ENCODE measurements around the gene DUOX1.

The DUOX1 gene

DNA sequence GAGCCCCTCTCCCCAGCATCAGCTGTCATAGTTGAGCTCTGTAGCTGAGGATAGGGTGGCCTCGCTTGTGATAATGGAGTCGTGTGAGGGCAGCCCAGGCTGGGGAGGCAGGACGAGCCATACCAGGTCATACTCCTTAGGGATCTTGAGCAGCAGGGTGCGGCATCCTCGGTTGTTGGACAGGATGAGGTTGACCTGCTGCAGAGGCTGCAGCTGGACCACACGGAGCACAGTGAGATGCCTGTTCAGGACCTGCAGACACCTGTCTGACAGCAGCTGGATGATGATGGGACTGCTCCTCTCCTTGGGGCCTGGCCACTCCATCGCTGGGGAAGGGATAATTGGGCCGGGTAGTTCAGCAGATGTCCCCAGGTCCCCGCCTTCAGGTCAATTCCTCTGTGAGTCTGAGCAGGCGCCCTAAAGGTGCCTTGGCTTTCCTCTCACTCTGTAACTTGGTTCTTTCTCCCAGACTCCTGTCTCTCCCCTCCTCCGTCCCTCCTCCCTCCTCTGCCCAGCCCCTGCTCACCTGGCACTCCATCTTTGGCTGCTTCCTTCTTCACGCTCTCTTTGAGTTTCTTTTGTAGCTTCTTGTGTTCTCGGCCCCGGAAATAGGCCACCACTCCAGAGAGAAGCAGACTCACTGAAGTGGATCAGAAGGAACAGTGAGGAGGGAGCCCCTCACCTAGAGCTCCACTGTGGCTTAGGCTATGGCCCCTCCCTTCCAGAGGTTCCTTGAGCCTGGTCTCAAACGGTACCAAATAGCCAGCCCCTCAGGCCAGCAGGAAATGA, 23.6 kb upstream of the DUOX1 start:
- no peak for DNase-seq

DNA sequence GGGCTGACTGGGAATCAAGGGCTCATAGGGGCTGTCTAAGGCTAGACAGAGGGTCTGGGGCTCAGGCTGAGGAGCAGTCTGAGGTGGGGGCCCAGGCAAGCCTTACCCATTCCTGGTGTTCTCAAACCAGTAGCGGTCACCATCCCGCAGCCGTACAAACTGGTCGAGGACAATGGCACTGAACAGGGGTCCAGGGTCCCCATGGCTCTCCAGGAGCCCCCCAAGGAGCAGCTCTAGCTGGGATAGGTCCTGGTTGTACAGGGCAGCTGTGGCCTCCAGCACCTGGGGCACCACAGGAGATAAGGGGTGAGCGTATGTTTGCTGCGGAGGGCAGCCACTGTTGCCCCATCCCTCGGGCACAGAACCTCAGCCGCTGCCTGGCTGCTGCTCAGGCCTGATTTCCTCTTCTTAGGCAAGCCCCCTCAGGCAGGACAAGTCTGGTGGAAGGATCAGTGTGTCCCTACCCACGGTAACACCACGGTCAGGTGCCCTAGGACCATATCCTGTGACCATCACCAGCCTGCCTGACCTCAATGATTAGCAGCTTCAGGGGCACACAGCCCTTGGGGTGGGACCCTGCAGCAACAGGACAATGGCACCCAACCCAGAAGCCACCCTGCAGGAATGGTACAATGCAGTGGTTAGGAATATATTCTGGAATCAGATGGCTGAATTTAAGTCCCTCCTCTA, 21.7 kb upstream of the DUOX1 start:
- DNase-seq, result no peak

DNA sequence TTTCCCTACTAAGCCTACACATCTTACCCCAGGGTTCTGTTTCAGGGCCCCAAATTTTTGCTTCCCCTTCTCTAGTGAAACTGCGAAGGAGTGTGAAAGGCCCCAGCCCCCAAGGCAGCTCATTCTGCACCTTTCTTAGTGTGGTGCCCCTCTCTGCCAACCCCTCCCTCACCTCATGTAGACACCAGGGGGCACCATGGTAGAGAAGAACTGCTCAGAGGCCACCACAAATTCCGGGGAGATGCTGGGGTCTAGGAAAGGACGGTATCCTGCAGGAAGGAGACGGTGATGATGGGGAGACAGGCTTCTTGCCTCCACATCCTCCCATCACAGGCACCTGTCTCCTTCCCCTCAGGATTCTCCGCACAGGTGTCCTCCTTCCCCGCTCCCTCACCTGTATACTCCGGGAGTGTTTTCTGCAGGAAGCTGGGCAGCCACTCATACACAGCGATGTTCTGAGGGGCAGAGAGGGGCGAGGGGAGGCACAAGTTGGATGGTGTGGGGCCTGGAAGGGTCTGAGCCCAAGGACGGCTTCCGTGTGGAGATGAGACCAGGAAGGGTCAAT, 19.5 kb upstream of the DUOX1 start:
- no peak for DNase-seq

DNA sequence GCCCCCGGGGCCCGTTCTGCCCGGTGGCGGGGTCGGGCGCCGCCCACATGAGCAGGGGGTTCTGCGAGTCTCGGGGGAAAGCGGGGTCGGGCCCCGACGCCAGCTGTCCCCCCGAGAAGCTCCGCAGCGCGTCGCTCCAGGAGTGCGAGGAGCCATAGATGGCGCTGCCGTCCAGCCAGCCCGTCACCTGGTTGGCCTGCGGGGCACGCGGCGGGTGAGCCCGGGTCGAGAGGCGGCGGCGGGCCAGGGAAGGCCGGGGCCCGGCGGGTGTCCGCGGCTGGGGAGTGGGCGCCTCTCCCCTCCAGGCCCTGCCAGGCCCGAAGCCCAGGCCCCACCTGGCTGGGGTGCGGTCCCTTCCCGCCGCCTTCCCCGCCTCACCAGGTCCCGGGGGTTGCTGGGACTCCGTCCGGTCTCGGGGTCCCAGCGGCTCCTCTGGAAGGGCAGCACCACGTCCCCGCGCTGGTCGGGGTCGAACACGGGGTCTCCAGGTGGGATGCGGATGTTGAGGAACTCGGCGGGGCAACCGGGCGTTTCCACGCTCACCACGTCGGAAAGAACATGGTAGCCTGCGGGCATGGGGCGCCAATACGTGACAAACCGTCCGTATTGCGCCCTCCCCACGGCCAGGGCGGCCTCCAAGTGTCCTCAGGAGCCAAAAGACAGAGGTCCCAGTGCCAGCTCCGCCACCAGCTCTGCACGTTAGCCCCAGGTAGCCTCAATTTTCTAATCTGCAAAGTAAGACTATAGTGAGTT, 18.2 kb upstream of the DUOX1 start:
- DNase-seq, result no peak

DNA sequence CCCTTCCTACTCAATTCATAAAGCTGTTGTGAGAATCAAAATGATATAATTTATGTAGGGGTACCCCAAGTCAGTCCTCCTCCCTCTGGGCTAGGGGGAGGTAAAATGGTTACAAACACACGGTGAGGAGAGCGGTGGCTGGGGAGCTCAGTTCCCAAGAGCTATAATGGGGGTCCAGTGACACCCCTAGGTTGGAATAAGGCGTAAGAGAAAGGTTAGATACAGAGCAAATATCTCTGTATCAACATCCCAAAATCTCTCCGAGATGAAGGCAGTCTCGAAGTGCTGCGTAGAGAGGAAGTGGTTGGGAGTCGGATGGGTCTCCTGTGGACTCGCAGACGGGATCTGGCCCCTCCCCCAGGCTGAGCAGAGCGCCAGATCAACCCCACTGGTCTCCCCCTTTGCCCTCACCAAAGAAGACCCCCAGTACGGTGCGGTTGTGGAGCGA, 17.6 kb upstream of the DUOX1 start:
- DNase-seq, result no peak

DNA sequence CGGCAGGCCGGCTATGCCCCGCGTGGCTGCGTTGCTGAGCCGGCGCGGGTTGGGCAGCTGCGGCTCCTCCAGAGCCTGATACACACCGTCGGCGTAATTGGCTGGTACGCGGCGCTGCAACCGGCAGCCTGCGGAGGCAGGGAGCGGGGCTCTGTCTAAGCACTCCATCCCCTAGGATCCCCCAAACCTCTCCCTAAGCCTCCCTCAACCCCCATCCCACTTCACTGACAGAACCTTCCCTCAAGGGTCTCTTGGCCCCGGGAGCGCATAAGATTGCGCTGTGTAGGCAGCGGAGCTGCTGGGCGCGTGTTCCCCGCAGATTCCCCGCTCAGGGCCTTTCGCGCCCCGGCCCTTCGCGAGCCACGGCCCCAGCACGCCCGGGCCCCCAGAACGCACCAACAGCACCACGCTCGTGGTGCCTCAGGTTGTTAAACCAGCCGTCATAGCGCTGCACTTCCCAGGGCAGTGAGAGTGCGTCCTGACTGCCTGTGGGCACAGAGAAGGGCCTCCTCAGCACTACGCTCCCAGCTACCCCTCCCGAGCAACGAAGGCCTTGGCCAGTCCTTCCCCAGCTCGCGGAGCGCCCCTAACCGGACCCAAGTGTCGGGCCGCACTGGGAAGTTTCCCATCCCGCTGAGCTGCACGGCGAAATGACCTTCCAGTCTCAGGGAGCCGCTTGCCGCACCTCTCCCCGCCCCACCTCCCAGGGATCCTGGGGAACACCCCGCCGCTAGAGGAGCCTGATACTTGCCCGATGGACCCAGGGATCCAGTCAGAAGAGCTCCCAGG, 17.0 kb upstream of the DUOX1 start:
- DNase-seq, result no peak

DNA sequence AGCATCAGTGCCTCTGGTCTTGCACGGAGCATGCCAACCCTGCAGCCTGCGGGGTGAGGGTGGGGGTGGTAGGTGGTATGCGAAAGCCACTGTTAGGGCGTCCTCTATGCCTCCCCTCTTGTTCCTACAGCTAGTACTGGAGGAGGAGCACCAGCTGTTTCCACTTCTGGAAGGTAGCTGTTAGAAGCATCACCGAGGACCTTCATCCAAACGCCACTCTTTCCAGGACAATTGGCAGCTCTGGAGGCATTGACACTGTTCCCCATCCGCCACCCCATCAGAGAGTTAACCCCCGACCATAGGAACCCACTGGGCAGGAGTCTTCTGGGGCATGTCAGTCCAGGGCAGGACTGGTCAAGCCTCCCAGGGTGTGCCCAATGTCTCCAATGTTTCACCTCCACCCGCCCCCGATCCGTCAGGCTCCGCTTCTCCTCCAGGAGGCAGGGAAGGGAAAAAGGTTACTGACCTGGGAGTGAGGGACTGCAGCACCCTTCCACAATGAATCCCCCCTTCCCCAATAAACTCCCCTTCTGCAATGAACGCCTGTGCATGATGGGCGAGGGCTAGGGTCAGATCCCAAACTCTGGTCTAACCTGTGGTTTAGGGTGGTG, 16.3 kb upstream of the DUOX1 start:
- no peak for DNase-seq

DNA sequence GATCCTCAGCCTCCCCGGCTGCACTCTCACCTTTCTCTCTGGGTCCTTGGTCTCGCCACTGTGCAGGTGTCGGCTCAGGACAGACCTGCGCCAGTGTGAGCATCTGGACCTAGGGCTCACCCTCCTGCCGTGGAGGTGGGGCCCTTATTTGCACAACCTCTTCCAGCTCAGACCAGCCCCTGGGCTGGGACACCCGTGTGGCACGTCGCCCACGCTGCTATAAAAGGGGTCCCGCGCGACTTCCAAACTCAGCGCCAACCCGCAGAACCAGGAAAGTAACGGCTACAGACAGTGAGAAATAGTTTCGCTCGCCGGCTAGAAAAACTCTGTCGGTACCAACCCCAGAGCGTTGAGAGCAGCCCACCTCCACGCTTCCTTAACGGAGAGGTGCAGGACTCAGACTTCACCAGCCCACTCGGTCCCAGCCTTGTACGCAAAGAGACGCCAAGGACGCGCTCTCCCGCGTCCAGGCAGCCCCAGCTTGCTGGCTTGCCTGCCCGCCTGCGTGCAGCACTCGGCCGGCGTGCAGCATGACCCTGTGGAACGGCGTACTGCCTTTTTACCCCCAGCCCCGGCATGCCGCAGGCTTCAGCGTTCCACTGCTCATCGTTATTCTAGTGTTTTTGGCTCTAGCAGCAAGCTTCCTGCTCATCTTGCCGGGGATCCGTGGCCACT, 15.6 kb upstream of the DUOX1 start, which contains the start of the genes DUOX2 and DUOXA2:
Gene DUOX2 (minus strand): TSS at position 97 of the 675 bp plus-strand sequence. CDS start 761 bp downstream, outside the sequence.
Gene DUOXA2 (plus strand): TSS at position 251 of the 675 bp plus-strand sequence. CDS start 280 bp downstream, at position 531.
- DNase-seq, result no peak

DNA sequence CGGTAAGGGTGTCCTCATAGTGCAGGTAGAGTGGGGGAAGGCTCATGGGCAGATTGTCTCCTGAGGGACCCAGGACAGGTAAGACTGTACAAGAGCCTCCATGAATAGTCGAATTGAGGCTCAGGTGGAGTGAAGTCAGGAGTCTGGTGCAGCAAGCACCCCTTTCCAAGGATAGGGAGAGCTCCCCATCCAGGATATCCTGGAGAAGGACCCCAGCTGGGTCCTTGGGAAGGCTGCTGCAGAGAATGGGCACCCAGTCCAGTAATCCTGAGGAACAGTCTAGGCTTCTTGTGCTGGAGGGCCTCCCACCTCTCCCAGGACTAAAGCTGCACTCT, 15.1 kb upstream of the DUOX1 start:
- DNase-seq, result no peak

DNA sequence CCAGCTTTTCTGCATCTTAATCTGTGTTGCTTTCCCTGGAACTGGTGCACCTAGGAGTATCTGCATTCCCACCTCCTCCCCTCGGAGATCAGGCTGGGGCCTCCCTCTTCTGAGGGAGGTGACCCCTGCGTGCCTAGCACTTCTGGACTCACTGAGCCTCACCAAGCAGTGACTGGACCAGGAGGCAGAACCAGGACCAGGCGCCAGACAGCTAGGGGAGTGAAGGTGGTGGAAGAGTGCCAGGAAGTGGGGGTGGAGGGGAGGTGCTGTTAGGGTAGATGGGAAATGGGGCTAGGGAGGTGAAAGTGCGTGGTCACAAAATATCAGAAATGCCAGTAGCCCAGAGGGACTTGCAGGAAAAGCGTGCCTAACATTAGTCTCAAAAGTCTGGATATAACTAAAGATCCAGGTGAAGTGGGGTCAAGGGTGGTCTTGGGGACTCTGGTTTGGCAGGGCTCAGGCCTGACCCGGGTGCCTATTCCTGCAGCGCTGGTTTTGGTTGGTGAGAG, 14.4 kb upstream of the DUOX1 start:
- no peak for DNase-seq

DNA sequence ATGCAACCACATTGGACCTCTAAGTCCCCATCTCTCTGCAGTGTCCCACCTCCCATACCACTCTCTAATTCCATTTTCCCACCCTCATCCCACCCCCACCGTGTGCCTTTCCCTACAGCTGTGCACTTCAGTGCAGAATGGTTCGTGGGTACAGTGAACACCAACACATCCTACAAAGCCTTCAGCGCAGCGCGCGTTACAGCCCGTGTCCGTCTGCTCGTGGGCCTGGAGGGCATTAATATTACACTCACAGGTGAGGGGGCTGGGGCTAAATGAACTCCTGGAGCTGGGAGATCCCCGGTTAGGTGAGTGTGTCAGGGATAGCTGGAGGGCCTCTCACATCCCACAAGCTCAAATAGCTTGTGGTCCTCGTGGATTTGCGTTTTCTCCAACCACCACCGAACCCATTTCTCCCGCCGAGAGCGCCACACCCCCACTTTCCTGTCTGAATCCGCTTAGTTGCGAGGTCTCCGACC, 13.8 kb upstream of the DUOX1 start:
- no peak for DNase-seq

DNA sequence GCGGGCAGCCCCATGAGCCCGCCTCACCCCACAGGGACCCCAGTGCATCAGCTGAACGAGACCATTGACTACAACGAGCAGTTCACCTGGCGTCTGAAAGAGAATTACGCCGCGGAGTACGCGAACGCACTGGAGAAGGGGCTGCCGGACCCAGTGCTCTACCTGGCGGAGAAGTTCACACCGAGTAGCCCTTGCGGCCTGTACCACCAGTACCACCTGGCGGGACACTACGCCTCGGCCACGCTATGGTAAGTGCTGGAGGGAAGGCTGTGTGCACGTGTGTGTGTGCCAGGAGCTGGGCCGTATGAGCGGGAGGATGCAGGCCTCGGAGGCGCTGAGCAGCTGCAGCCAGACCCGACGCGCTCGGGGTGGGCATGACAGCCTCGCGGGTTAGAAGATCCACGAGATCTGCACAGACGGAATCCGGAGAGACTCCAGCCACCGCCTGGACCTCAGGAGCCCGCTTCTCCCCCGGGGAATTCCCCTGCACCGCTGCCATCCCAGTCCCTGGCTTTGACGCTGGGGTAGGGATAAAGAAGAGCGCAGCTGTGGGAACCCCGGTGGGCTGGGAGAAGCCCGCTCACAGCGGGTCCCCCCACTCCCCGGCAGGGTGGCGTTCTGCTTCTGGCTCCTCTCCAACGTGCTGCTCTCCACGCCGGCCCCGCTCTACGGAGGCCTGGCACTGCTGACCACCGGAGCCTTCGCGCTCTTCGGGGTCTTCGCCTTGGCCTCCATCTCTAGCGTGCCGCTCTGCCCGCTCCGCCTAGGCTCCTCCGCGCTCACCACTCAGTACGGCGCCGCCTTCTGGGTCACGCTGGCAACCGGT, 13.1 kb upstream of the DUOX1 start:
- DNase-seq, result no peak

DNA sequence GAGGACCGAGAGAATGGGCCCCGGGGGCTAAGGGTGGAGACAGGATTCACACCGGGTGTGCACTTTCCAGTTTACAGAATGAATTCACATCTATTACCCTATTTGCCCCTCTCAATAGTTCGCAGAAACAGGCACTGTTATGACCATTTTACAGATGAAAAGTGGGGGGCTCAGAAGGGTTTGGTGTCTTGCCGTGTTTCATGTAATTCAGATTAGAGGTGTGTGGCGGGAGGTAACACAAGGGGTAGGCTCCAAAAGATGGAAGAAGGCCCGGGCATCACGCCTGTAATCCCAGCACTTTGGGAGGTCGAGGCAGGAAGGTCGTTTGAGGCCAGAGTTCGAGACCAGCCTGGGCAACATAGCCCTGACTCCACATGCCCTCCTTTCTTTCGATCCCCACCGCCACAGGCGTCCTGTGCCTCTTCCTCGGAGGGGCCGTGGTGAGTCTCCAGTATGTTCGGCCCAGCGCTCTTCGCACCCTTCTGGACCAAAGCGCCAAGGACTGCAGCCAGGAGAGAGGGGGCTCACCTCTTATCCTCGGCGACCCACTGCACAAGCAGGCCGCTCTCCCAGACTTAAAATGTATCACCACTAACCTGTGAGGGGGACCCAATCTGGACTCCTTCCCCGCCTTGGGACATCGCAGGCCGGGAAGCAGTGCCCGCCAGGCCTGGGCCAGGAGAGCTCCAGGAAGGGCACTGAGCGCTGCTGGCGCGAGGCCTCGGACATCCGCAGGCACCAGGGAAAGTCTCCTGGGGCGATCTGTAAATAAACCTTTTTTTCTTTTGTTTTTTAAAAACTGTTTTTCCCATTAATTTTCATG, 12.3 kb upstream of the DUOX1 start:
- DNase-seq, result no peak

DNA sequence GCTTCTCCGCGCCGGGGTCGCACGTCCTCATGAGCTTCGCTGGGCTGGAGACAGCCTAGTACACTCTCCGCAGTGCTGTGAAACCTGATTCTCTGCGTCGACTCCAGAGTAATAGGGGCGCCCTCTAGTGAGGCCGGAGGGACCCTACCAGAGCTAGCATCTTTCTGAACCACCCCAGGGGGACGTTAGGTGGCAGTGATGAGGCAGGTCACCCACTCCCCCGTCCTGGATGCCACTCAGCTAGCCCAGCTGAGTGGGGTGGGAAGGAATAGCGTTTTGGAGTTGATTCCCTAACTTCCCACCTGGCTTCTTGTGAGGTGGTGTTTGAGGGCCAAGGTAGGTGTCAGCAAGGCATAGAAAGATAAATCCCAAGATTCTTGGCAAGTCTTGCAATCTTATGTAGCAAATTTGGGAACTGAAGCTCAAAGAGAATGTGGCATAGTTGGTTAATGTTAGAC, 11.6 kb upstream of the DUOX1 start:
- DNase-seq, result peak; percentile 11

DNA sequence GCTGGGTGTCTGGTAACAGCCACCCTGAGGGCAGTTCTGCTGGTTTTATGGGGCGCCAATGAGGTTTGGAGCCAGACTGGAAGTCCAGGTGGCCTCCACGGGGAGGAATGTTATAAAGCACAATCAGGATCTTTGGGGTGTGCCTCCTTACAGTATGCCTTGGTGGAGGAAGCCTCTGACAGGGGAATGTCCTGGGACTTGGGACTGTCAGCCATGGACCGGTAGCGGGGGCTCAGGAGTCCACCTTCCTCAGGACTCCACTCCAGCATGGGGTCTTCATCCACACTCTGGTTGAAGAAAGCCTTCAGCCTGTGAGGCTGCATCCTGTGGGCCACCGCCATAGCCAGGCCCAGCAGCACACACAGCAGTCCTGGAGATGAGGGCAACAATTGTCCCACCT, 10.8 kb upstream of the DUOX1 start:
- no peak for DNase-seq

DNA sequence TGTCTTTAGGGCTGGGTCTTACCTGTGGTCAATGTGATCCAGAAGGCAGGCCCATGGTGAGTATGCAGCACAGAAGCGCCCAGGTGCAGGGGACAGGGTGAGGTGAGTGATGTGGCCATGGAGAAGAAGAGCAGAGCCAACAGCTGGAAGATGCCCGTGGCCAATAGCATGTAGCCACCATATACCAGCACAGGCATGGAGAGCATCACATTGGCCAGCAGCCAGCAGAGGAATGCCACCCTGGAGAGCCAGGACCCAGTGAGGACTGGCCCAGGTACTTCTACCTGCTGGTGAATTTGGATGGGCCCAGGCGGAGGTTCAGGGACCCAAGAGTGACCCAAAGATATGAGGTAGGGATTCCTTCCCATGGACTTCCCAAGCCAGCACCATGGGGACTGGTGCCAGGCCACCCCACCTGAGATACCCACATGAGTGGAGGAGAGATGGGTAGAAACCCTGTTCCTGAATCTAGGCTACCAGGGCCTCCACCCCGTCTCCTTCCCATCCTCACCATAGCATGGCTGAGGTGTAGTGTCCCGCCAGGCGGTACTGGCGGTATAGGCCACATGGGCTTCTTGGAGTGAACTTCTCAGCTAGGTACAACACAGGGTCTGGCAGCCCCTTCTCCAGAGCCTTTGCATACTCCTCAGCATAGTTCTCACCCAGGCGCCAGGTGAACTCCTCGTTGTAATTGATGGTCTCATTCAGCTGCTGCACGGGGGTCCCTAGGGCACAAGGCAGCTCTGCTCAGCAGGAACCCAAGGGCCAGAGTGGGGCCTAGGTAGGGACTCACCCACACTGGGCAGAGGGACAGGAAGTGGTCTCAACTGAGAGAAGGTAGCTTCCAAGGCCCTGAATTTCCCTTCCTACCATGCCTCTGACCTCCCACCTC, 9.5 kb upstream of the DUOX1 start:
- DNase-seq, result no peak

DNA sequence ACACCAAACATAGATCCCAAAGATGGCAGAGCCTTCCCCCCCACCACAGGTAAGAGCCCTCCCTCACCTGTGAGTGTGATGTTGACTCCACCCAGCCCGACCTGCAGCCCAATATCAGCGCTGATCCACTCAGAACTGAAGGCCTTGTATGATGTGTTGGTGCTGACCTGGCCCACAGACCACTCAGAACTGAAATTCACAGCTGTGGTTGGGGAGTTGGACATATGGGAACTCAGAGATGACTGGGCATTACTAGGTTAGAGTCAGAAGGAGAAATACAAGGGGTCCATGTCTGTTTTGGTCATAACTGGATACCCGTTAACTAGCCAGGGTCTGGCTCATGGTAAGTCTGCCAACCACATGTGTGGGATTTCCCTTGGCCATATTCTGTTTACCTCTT, 8.8 kb upstream of the DUOX1 start:
- DNase-seq, result no peak

All from SIG-M5 (cell line).